GM18519 (cell line): Measurements from ENCODE around the gene CELA2B.

Source experiments
- ATAC-seq: cut with Tn5 transposase; IDR thresholded peaks from one replicate; pipeline ENCODE4 v1.9.1; 2021; ENCODE audit warnings: mild to moderate bottlenecking, moderate library complexity; ENCODE audit not compliant: unreplicated experiment, low FRiP score

The CELA2B gene

DNA sequence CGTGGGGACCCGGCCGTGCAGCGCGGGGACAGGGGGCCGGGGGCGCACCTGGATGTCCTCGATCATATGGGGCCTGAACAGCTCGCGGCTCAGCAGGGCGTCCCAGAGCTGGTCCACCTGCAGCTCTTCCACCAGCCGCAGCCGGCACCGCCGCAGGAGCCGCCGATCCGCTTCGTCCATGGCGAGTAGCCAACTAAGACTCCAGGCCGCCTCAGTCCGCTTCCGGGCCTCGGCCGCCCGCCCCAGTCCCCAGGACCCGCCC lies 48.0 kb downstream of the CELA2B start, which contains the start of gene CASP9:
Gene CASP9, minus strand, starts transcription at position 195 of the 262 bp plus-strand sequence. Its CDS starts 15 bp downstream, at position 180.
- ATAC-seq, result no peak

DNA sequence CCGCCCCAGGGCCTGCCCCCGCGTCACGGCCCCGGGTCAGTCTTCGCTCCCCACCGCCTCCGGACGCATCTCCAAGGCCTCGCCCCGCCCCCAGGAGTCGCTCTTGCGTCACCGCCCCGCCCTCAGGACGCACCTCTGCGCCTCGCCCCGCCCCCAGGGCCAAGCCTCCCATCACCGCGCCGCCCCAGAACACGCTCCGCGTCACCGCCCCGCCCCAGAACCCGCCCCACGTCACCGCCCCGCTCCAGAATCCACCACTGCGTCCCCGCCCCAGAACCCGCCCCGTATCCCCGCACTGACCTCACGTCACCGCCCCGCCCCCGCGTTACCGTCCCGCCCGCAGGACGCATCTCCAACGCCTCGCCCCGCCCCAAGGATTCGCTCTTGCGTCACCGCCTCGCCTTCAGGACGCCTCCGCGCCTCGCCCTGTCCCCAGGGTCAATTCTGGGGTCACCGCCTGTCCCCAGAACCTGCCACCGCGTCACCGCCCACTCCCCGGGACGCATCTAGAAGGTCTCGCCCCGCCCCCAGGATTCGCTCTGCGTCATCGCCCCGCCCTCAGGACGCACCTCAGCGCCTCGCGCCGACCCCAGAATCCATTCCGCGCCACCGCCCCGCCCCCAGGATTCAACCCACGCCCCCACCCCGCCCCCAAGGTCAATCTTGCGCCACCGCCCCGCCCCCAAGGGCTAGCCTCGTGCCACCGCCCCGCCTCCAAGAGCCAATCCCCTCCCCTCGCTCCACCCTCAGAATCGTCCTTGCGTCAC lies 48.6 kb downstream of the CELA2B start:
- peak; percentile 27 for ATAC-seq

- ATAC-seq, result peak; percentile 30
Measured at GRCh38 chr1:15525050-15526020, 49.4 kb downstream of the CELA2B start.

DNA sequence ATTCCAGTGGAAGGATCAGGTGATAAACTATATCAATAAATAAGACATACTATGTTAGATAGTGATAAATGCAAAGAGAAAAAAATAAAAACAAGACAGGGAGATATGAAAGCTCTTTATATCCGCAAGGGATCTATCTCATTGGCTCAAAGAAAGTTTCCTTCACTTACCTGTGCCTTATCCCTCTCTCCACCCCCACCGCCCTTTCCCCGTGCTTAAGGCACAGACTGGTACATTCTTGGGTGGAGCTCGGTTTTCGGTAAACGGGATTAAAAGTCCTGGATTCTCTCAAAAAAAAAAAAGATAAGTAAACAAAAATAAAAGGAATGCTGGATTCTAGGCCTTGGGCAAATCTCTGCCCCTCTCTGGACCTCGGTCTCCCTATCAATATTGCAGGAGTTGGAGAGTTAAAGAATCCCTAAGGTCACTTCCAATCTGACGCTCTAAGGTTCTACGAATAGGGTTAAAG lies 50.2 kb downstream of the CELA2B start:
- ATAC-seq, result no peak

DNA sequence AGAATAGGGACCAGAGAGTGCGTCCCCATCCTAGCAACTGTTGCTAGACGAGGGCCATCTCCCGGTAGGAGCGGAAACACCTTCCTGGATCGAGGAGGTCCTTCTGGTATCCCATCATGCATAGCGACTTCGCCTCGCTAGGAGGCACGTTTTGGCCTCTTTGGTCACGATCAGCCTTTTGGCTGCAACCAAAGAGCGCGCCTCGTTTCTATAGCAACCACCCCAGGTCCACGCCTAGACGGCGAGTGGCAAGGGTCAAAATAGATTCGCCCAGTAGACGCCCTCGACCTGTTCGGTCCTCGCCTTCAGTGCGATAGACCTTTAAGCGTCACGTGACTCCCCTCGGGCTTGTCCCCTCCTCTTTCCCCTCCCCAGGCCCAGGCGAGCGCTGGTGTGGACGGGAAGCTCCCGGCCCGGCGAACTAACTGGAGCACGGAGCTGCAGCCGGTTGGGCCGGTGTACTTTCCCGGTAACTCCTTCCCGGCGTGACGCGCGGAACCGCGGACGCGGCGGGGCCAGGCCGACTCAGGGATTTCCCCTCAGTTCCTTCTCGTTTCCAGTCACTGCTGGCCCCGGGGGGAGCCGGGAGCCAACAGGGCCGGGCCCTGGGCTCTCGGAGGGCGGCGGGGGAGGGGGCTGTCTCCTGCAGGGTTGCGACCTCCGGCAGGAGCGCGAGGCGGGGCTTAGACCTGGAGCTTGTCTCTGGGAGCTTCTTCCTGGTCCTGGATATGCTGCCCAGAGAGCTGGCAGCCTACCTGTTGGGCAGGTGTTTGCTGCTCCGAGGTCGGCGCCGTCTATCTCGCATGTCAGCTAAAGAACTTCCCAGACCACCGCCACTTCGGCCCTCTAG lies 50.8 kb downstream of the CELA2B start, which contains the start of gene DNAJC16:
Gene DNAJC16, plus strand, starts transcription at position 359 of the 850 bp plus-strand sequence. CDS start 2,258 bp downstream, outside the sequence.
- ATAC-seq, result peak; percentile 43

GRCh38 chr1:15531003-15531402 lies 55.1 kb downstream of the CELA2B start:
- ATAC-seq, result no peak

- ATAC-seq, result no peak
Measured at GRCh38 chr1:15531682-15532081, 55.8 kb downstream of the CELA2B start.

- ATAC-seq, result no peak
Measured at GRCh38 chr1:15538771-15539170, 62.9 kb downstream of the CELA2B start.

GRCh38 chr1:15540186-15540585 lies 64.3 kb downstream of the CELA2B start:
- ATAC-seq, result no peak
